ACHN (cell line): Measurements from ENCODE around the gene USH2A.
A peak's percentile ranks its signal among the peaks of the same experiment; 100 is the strongest.

Experiments used
- DNase-seq: peaks from one replicate; pipeline ENCODE4 v3.0.0-alpha.2; 2015
- in situ Hi-C: cut with HindIII; loops from 2 replicates; pipeline ENCODE4 v1.10.0; 2017; ENCODE audit warnings: low sequenced_read_pairs, low pct_ligation_motif_present, low pct_unique_long_range_greater_than_20kb

Gene USH2A

DNA sequence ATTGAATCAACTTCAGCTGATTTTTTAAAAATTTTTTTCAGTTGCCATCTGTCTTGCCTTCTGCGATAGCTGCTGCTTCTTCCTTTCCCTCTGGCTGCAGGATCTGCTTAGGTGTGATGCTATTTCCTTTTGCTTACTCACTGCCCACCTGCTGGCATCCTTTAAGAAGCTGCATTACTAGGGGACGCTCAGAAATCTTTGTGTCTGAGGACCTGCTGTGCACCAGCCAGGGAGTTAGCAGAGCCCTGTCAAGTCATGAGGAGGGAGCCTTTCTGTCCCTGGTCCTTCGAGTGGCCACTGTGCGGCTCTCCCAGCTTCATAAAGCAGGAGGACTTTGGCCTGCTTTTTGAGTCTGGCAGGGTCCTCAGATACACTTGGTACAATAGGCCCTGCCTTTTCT, 327.8 kb downstream of the USH2A start:
- in situ Hi-C loops = no loop called here
- no peak for DNase-seq

DNA sequence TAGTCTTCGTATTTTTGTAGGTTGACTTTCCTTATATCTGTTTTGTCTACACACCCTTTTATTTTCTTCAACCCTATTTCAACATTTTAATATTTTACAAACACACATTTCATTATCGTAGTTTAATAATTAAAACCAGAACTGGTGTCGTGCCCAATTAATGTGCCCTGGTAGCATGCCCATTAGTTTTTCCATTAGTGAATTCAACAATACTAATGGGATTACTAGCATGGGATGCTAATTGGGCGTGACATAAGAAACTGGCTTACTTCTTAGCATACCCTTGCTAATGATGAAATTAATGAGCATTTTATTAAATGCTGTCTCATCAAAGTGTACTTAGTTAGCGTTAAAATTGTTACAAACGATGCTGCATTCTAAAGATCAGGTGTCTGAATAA, 332.7 kb downstream of the USH2A start:
- in situ Hi-C loops = no loop called here
- DNase-seq = no peak

DNA sequence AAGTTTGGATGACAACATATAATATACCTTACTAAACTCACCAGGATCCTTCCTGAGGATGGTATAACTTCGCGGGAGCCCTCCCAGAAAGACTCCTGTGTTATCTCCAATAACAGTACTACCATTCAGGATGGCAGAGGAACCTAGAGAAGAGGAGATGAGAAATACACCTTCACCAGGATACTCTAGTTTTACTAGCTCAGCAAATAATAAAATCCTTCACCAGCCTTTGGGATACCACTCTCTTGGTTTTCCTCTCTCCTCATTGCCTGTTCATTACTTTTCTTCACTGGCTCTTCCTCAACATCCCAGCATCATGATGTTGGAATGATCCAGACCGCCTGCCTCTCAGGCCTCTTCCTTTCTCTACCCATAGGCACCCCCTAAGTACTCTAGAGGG, 336.6 kb downstream of the USH2A start:
- in situ Hi-C loops = no loop called here
- no peak for DNase-seq

DNA sequence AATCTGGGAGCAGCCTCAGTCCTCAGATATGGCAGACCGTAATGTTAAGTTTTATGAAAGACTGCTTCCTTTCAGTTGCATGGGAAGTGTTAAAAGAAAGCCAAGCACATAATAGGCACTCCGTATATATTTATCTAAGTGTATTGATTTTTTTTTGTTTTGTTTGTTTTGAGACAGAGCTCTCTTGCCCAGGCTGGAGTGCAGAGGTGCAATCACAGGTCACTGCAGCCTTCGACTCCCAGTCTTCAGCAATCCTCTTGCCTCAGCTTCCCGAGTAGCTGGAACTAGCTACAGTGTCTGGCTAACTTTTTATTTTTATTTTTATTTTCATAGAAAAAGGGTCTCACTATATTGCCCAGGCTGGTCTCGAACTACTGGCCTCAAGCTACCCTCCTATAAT, 341.8 kb downstream of the USH2A start:
- in situ Hi-C loops = no loop called here
- DNase-seq = no peak

DNA sequence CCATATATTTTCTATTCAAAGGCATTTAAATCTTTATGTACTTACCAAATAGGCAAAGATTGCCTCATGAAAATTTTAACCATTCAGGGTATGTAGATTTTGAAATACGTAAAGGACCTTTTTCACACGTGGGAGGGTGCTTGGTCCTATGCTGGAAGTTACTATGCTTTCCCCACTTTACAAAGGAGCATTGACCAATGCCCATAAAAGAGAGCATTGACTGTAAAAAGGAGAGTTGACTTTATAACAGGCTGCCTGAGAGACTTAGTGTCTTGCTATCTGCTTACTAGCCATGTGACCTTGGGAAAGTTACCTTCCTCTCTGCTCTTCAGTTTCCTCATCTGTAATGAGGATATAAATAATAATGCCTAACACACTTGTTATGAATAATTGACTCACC, 346.5 kb downstream of the USH2A start:
- in situ Hi-C loops = no loop called here
- no peak for DNase-seq

DNA sequence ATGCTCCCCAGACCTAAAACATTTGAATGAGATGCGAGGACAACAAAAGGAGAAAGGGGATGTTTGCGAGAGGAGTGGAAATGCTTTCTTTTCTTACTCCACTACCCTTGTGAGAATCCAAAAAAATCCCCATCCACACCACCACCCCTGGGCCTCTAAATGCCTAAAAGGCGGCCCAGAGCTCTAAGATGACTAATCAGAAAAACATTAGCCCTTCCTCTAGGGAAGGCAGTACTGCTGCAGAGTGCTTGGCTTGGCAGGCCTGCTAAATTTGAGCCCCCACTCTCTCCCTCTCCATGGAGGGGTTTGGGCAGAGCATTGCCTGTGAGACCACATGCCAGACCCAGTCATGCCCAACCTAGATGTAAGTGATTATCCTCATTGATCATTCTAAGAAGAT, 347.9 kb downstream of the USH2A start:
- in situ Hi-C loops = no loop called here
- peak; percentile 18 for DNase-seq

DNA sequence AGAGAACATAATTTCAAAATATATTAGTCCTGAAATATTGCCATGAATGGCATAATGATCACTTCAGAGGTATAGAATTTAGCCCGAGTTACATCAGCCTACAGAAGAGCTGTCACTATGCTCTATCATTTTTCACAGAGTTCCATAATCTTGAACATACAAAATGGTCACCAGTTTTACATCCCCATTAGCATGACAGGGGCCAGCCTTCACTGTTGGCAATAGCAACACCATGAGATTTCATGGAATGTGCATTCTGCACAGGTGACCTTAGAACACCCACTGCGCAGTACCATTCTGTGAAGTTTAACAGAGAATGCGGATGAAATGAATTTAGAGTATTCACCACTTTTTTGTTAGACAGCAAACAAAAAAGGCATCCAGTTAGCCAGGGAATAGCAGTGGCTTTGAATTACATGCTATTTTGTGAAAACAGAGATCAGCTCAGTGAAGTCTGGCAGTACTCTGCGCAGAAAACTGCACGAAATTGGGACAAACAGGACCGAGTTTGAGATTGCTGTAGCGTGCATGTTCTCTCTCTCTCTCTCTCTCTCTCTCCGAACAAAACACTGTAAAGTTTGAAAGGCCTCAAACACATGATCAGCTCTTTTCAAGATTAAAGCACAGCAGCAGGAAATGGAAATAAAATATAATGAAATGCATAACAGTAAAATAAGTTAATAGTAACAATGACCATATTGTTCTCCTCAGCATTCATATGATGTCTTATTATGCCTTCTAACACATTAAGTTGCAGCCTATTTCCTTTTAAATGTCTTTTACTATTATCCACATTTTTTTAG, 349.3 kb downstream of the USH2A start:
- no peak for DNase-seq
- in situ Hi-C loops = no loop called here

DNA sequence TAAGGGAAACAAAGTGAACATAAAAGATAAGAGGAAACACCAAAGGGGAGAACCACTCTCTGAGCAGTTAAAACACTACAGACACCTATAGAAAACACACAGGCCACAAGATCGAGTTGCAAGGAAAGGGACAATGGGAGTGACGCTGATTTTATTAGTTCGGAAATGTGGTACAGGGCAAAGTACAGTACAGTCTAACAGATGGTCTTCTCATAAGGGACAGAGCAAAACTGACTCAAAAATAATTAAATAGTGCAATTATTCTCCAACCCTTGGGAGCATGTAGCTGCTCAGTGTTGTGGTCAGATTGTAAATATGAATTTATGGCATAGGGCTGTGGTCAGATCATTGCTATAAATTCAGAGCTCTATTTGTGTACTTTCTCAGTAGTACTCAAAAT, 352.0 kb downstream of the USH2A start:
- DNase-seq = no peak
- in situ Hi-C loops = no loop called here

DNA sequence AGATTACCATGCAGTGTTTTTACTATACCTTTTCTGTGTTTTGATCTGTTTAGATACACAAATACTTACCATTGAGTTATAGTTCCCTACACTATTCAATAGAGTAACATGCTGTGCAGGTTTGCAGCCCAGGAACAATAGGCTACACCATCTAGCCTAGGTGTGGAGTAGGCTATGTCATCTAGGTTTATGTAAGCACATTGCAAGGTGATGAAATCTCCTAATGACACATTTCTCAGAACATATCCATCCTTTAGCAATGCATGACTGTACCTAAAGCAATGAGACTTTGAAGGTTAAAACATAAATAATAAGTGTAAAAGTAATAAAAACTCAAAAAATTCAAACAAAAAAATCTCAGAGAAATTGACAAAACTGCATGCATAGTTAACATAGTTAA, 358.6 kb downstream of the USH2A start:
- DNase-seq = no peak
- in situ Hi-C loops = no loop called here

DNA sequence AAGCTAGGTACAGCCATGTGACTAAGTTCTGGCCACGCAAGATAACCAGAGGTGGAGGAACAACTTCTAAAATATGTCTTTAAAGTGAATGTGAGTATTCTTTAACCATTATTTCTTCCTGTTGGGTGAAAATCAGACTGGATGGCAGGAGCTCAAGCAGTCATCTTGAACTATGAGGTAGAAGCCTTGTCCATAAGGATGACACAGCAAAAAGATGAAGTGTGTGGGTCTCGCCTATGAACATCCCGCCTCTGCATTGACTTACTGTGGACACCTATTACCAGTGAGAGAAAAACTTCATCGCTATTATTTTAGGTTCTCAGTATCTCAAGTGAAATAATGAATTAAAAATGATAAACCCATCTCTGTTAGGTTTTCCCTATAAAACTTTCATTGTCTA, 365.3 kb downstream of the USH2A start:
- in situ Hi-C loops = no loop called here
- DNase-seq = no peak

DNA sequence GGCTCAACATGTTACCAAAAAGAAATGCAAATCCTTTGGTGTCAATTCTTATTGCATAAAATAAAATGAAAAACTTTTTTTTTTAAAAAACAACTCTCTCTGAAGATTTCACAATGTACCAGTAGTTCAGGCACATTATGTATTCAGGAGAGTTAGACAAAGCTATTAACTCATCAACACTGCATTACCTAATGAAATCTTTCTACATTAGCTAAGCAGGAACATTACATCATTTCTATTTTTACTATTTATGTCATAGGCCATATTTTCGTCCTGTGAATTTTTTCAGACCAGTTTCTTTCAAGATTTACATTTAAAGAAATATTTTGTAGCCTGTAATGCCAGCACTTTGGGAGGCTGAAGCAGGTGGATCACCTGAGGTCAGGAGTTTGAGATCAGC, 366.2 kb downstream of the USH2A start:
- in situ Hi-C loops = no loop called here
- no peak for DNase-seq

DNA sequence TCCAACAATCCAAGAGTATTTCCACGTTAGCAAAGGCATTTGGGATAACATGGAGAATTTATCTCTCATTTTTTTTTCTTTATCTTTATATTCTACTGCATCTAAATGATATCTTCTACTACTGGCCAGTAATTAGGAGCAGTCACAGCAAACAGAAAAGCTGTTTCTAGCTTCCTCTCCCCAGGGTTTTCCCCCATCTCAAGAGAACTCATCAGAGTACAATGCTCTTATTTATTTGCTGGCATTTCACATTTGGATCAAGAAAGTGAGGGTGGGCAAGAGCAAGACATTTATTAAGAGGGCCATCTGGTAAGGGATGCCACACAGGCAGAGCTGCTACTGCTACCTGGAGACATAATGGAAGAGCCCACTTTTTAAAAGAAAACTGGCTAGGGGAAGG, 368.2 kb downstream of the USH2A start:
- DNase-seq = no peak
- in situ Hi-C loops = no loop called here

DNA sequence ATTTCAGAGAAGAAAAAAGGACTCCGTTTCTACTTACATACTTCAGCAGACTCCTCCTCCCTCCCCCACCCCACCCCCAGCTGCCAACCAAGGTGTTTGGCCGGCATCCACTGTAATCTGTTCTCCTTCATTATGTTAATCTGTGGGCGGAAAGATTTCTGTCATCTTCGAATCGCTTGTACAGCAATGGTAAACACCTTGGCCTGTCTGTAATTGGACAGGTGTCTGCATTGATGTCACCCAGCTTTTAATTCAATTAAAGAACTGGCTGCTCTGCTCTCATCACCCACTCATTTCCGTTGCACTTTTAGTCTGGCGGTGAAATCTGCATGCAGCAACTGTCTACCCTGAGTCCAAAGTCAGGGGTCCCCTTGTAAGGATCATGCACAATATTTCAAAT, 368.6 kb downstream of the USH2A start:
- in situ Hi-C loops = no loop called here
- DNase-seq = no peak

DNA sequence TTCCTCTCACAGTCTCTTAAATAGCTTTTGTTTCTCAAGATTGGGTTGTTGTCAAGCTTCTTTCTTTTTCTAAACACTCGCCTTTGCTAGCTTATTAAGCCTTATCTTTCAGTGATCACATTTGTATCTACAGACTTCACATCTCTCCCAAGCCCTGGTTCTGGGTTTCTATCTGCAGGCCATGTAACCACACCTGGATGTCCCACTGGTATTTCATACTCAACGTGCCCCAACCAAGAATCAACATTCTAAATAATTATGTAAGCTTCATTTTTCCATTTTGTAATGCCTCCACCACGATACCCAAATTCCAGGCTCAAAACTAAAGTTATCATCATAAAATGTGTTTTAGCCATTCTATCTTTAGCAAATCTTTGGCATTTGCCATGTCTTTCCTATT, 372.2 kb downstream of the USH2A start:
- in situ Hi-C loops = no loop called here
- DNase-seq = no peak

DNA sequence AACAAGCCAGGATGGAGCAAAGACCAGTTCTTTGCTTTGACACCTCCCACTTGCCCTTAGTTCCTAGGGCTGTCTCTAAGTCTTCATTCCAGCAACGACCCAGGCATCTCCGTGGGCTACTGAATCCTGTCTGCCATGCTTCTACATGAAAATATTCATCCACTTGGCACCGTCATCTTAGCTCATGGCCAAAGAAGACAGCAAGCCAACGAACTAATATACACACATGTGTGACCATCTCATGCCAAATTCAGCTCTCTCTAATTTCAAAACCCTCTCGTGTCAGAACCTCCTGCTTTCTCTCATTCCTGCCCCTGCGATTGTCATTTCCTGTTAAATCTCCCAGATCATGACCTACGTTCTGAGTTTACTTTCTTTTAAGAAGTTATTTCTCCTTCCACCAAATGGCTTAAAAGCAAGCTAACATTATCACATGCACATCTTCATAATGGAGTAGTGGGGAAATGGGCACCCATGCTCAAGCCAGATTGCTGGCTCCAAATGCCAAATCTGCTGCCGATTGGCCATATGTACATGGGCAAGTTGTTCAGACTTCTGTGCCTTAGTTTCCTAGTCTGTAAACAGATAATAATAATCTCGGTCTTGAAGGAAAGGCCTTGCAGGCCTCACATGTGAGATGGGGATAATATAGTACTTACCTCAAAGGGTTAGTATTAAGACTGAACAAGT, 373.4 kb downstream of the USH2A start:
- no peak for DNase-seq
- in situ Hi-C loops = no loop called here

DNA sequence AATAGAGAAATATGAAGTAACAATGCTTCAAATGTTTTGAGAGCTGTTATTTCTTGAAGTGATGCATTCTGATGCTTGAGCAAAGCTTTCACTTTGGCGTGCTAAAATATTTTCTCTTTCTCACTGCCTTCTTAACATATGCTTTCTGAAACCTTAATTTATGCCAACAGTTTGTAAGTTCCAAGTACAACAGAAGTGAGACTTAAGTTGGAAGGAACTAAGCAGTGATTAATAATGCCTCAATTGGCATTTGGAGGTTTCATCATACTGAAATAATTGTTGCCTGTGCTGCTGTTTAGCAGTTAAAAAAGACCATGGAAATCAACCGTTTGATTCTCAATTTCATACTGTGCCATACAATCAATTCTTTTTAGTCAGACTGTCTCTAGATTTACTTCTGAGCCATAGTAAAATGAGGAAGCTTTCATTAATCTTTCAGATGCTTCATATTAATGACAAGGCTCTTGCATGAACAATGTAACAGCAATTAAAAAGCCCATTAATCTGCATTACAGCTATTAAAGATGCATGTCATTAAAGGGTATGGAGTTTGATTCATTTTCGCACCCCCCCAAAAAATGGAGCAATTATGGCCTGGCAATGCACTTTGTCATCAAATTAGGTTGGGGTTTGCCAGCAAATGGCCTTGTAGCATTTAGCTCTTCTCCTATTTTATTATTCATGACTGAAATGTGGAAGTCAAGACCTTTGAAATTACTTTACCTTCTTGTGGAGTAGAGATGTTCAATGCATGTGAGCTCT, 375.3 kb downstream of the USH2A start:
- in situ Hi-C loops = no loop called here
- no peak for DNase-seq

DNA sequence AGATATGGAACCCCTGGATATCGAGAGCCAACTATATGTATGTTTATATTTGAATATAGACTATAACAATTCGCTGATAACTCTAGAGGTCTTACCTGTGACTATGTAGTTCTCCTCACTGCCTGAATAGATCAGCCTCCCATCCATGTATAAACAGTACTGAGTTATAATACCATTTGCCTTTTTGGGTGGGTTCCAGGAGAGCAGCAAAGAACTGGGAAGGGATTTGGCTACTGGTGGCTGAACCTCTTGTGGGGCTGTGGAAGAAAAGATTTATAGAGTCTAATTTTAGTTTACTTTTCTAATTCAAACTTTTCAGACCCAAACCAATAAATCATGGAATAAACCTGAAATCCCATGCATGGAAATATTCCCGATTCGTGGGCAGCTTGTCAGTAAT, 376.9 kb downstream of the USH2A start:
- in situ Hi-C loops = no loop called here
- DNase-seq = no peak

DNA sequence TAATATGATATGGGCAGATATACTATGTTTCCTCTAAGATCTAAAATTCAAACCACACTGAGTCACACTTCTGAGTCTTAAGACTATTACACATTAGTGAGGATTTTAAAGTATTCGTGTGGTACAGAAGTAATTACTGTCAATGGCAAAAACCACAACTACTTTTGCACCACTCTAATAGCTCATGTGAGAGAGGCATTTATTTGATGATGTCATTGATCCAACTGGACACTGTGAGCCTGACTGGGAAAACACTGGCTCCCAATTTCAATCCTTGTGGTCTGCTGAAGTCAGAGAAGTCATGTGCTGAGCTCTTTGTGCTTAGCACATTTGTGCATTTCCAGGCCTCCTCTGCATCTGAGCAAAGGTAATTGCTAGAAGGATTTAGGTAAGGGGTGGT, 377.8 kb downstream of the USH2A start:
- peak; percentile 94 for DNase-seq
- in situ Hi-C loops = no loop called here

DNA sequence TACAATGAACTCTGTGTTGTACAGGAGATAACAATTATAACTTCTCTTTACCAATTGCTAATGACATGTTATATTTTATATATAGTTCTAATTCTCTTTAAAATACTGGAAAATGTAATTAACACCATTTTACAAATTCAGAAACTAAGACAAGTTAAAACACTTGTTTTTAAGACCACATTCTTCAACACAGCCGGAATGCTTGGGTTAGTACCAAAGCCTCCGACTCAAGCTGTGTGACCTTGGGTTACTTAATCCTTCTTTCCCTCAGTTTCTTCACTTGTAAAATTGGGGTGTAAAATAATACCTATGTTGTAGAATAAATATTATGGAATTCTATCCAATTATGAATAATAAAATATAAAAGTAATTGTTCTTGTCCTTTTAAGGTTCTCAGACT, 378.7 kb downstream of the USH2A start:
- in situ Hi-C loops = no loop called here
- DNase-seq = no peak

DNA sequence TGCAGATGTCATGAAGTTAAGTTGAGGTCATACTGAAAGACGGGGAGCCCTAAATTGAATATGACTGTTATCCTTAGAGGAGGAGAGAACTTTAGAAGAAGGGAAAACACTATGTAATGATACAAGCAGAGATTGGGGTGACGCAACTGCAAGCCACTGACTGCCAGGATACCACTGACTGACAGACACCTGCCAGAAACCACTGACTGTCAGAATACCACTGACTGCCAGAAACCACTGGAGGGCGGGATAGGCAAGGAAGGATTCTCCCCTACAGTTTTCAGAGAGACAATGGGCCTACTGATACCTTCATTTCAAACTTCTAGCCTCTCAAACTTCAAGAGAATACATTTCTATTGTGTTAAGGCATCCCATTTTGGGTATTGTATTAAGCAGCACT, 388.7 kb downstream of the USH2A start:
- in situ Hi-C loops = no loop called here
- peak; percentile 53 for DNase-seq
